Common myeloid progenitor, CD34-positive (primary cell): ENCODE measurements around the gene ZNF423.
A peak's percentile ranks its signal among the peaks of the same experiment; 100 is the strongest.

Source experiments
- CTCF ChIA-PET: fragments of 350-600 bp; sonication (Branson Sonifier 250); formaldehyde crosslinking; loops from one replicate; lab custom pipeline; 2021; ENCODE audit warnings: antibody characterized with exemption; lab: Charles Lee
- POLR2A ChIA-PET: fragments of 350-600 bp; sonication (Branson Sonifier 250); formaldehyde crosslinking; loops from one replicate; lab custom pipeline; 2021; ENCODE audit warnings: antibody characterized with exemption; lab: Charles Lee
- DNase-seq, 3 donors: peaks; one replicate each; pipeline versions ENCODE4 v3.0.0 to v3.0.0-alpha.2; 2013
- H3K27ac ChIP-seq, 2 experiments: 1 replicate in 1 of 2; 2 replicates in 1 of 2; pipeline ENCODE4 v1.7.0; 2013; ENCODE audit warnings: inconsistent platforms in 2 of 2, low read length in 2 of 2, mild to moderate bottlenecking in 2 of 2, low read depth in 1 of 2, moderate library complexity in 1 of 2; ENCODE audit not compliant: severe bottlenecking in 2 of 2, insufficient read depth in 1 of 2, poor library complexity in 1 of 2
- H3K27me3 ChIP-seq, 5 experiments: replicated peaks in 2 of 5; 1 replicate in 3 of 5; 2 replicates in 2 of 5; pipeline versions ENCODE4 v1.6.1 to v1.7.0; 2013; ENCODE audit warnings: low read length in 4 of 5, mild to moderate bottlenecking in 2 of 5, moderate library complexity in 2 of 5, inconsistent platforms in 1 of 5; ENCODE audit not compliant: insufficient read depth in 5 of 5, control insufficient read depth in 4 of 5
- H3K36me3 ChIP-seq, 4 experiments: 1 replicate in 2 of 4; 2 replicates in 2 of 4; pipeline versions ENCODE4 v1.6.1 to v1.7.0; 2013; ENCODE audit warnings: low read length in 3 of 4, control low read depth in 1 of 4, mild to moderate bottlenecking in 1 of 4; ENCODE audit not compliant: control insufficient read depth in 4 of 4, insufficient read depth in 4 of 4
- H3K4me1 ChIP-seq, 4 experiments: 1 replicate in 3 of 4; 2 replicates in 1 of 4; pipeline versions ENCODE4 v1.6.1 to v1.7.1; 2013; ENCODE audit warnings: low read length in 3 of 4, mild to moderate bottlenecking in 3 of 4, control low read depth in 1 of 4, inconsistent platforms in 1 of 4, moderate library complexity in 1 of 4; ENCODE audit not compliant: control insufficient read depth in 4 of 4, insufficient read depth in 4 of 4; ENCODE audit errors: control extremely low read depth in 1 of 4
- H3K4me3 ChIP-seq, 7 experiments: 1 replicate in 4 of 7; 2 replicates in 3 of 7; pipeline versions ENCODE4 v1.5.1 to v1.7.0; 2013; ENCODE audit warnings: mild to moderate bottlenecking in 7 of 7, low read length in 6 of 7, moderate library complexity in 6 of 7, inconsistent platforms in 2 of 7, low read depth in 2 of 7, control low read depth in 1 of 7; ENCODE audit not compliant: insufficient read depth in 4 of 7, control insufficient read depth in 1 of 7; ENCODE audit errors: extremely low read depth in 1 of 7
- H3K9me3 ChIP-seq, 5 experiments: 1 replicate in 4 of 5; 2 replicates in 1 of 5; pipeline versions ENCODE4 v1.6.1 to v1.7.1; 2013; ENCODE audit warnings: low read length in 4 of 5, mild to moderate bottlenecking in 2 of 5, inconsistent platforms in 1 of 5, low read depth in 1 of 5, moderate library complexity in 1 of 5; ENCODE audit not compliant: control insufficient read depth in 4 of 5, insufficient read depth in 2 of 5; ENCODE audit errors: control extremely low read depth in 1 of 5
- WGBS: methylation state at CpG from one replicate; pipeline ENCODE4 v1.1.5; 2013; ENCODE audit not compliant: insufficient coverage; 5-methylcytosine and 5-hydroxymethylcytosine counted together

Gene ZNF423

DNA sequence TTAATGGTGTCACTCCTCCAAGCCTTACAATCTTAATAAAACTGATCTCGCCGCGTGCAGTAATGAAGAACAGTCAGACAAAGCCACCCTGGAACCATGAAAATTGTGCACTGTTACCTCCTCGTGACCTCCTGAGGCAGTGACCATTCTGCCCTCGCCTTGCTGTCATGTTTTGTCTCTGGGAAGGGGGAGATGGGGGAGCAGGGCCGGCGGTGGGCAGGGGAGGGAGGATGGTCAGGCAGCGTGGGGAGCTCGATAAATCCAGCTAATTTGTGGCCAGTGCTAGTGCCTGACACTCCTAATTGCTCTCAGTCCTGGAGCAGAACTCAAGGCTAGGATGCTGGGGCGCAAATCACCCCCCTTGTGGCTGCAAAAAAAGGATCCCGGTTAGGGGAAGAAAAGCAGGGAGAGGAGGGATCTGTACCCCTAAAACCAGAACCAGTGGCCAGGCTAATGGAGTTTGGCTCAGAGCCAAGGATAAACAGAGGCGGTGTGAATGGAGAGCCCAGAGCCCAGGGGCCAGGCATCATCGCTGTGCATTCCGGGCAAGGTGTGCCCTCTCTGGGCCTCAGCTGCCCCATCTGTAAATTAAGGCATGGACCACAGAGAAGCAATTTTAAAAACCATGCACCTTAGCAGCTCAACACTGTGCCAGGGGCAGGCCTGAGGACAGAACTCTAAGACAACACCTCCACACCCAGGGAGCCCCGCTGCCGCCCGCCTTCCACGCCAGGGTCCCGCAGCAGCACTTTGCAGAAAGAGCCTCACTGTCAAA lies 113.3 kb downstream of the ZNF423 start:
- Histone ChIP-seq H3K4me1 (no peaks in the 10 kb centered on the region), H3K4me3 (no peak overlapping the region)
- POLR2A ChIA-PET = no interaction called here

DNA sequence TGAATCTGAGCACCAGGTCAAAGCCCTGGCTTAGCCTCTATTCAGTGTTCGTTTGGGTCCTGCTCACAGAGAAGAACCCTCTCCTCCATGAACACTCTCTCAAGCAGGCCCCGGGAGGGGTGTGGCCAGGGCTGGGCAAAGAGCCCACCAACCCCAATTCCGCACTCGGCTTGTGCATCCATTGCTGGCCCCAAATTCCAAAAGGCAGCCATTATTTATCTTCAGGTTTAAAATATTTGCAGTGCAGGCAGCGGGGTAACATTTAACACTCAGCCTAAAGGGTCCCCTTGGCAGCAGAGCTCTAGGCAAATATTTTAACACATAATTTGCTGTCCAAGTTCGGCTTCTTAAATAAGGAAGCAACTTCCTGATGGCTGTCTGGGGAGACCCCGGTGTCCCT lies 115.7 kb downstream of the ZNF423 start:
- H3K27me3 ChIP-seq = no peaks in the 10 kb centered on the region
- no peaks in the 10 kb centered on the region for H3K9me3 ChIP-seq
- WGBS = 96% methylated on average over 7 of the region's 7 CpGs
- no peak for DNase-seq
- ChIA-PET CTCF (no interaction called here), POLR2A (no interaction called here)
- H3K27ac ChIP-seq = no peak overlapping the region
- H3K36me3 ChIP-seq = no peaks in the 10 kb centered on the region
- peaks cover 0 to 3% (median 0%) of the 10 kb centered on the region in 4 experiments for H3K4me1 ChIP-seq
- no peak overlapping the region for H3K4me3 ChIP-seq

More for the DNA sequence above, 113.3 kb downstream of the ZNF423 start:
- Histone ChIP-seq H3K27ac (no peak overlapping the region), H3K27me3 (peaks cover 0 to 2% (median 0%) of the 10 kb centered on the region in 5 experiments), H3K9me3 (no peaks in the 10 kb centered on the region), H3K36me3 (no peaks in the 10 kb centered on the region)
- CTCF ChIA-PET = interaction anchor here (1.7 kb wide), 1 partner anchor 13 kb away, joined by 4 read pairs; no protein-coding TSS in a partner anchor
- no peak for DNase-seq
- 95% methylated on average over 19 of the region's 19 CpGs for WGBS

DNA sequence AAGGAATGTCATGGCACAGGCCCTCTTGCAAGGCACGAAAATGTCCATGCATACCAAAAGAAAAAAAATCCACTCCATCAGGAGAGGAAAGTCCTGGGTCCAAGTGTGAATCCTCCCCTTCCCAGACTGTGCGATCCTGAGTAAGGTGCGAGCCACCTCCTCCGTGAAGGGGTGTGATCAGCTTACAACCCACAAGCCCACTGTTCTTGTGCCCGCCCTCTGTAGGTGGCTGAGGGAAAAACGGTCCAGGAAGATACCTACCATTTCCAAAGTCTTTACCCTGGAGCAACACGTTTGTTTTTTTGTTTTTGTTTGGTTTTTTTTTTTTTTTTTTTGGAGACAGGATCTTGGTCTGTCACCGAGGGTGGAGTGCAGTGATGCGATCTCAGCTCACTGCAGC lies 116.5 kb downstream of the ZNF423 start:
- CTCF ChIA-PET = no interaction called here
- no peaks in the 10 kb centered on the region for H3K36me3 ChIP-seq
- peaks cover 0 to 5% (median 0%) of the 10 kb centered on the region in 4 experiments for H3K4me1 ChIP-seq
- H3K27ac ChIP-seq = no peak overlapping the region
- no peaks in the 10 kb centered on the region for H3K9me3 ChIP-seq
- no peaks in the 10 kb centered on the region for H3K27me3 ChIP-seq
- H3K4me3 ChIP-seq = no peak overlapping the region
- POLR2A ChIA-PET = interaction anchor here (0.7 kb wide), 1 partner anchor 48 kb away, joined by 3 read pairs; no protein-coding TSS in a partner anchor
- 84% methylated on average over 3 of the region's 9 CpGs for WGBS
- DNase-seq = peak in 1 of 3 donors; percentile 4

DNA sequence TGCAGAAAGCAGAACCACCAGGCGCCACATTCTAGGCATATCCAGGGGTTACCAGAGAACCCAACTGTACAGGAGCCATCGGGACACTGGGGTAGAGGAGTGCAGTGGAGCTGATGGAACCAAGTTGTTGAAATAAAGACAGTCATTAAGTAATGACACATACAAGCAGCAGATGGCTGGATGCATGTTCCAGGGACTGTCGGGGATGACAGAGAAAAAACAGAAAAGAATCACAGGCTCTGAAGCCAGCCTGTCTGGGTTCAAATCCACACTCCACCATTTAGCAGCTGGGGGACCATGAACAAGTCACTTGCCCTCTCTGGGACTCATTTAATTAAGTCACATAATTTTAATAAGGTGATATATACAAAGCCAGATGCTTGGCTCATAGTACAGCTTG lies 117.1 kb downstream of the ZNF423 start:
- WGBS = 83% methylated on average over 2 of the region's 3 CpGs
- Histone ChIP-seq H3K4me1 (peaks cover 0 to 5% (median 0%) of the 10 kb centered on the region in 4 experiments), H3K27me3 (no peaks in the 10 kb centered on the region), H3K9me3 (no peaks in the 10 kb centered on the region), H3K27ac (no peak overlapping the region), H3K4me3 (no peak overlapping the region), H3K36me3 (no peaks in the 10 kb centered on the region)
- DNase-seq = no peak
- CTCF ChIA-PET = no interaction called here
- POLR2A ChIA-PET = no interaction called here

DNA sequence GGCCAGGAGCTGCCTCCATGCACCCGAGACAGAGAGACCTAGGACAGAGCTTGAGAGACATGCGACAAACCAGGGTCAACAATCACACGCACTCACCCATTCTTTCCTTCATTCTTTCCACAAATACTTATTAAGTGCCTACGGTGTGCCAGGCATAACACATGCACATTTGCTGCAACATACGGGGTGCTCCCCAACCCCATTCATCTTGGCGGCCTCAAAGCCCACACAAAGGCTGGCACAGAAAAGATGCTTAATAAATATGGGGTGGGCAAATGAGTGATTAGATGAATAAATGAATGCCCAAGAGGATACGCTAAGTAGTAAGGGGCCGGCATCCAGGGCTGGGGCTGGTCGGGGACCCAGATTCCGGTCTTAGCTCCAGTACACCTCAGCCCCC lies 117.9 kb downstream of the ZNF423 start:
- POLR2A ChIA-PET = no interaction called here

DNA sequence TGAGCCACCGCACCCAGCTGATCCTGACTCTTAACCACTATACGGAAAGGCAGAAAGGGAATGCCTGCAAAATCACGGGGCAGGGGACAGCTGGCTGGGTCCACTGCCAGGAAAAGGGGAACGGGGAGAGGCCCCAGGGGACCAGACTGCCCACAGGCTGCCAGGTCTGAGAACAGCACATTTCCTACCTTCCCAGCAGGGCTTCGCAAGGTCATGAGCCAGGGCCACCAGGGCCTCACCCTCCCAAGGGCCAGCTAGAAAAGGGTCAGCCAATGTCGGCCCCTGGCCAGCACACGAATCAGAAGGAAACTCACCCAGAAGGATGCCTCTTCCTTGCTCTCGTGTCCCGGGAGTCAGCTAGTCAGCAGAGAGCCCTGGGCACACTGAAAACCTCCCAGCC lies 118.4 kb downstream of the ZNF423 start:
- ChIA-PET CTCF (no interaction called here), POLR2A (interaction anchor here (0.6 kb wide), 1 partner anchor 42 kb away, joined by 3 read pairs; no protein-coding TSS in a partner anchor)
- no peak overlapping the region for H3K4me3 ChIP-seq
- H3K27me3 ChIP-seq = no peaks in the 10 kb centered on the region
- no peak overlapping the region for H3K27ac ChIP-seq
- no peaks in the 10 kb centered on the region for H3K36me3 ChIP-seq
- WGBS = 93% methylated on average over 5 of the region's 9 CpGs
- no peaks in the 10 kb centered on the region for H3K9me3 ChIP-seq
- H3K4me1 ChIP-seq = peaks cover 0 to 5% (median 0%) of the 10 kb centered on the region in 4 experiments
- DNase-seq = no peak

More for the DNA sequence above, 117.9 kb downstream of the ZNF423 start:
- Histone ChIP-seq H3K27me3 (no peaks in the 10 kb centered on the region), H3K36me3 (no peaks in the 10 kb centered on the region), H3K9me3 (no peaks in the 10 kb centered on the region), H3K4me1 (peaks cover 0 to 5% (median 0%) of the 10 kb centered on the region in 4 experiments), H3K27ac (no peak overlapping the region), H3K4me3 (no peak overlapping the region)
- CTCF ChIA-PET = no interaction called here
- 96% methylated on average over 9 of the region's 10 CpGs for WGBS
- DNase-seq = no peak

DNA sequence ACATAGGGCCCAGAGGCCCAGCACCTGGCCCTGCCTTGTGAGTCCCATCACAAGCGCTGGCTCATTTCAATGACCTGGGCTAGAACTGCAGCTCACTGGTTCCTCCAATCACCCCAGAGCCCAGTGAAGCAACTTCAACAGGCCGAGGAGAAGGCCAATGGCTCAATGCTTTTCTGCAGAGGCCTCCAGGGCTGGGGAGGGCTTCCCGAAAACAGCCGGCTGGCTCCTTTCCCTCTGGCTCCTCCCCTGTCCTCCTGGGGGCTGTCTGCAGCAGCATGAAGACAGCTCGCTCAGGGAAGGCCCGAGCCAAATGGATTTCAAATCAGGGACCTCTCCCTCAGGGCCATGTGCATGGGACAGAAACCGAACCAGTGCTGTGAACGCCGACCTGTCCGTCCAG lies 121.6 kb downstream of the ZNF423 start:
- POLR2A ChIA-PET = no interaction called here
- H3K4me3 ChIP-seq = no peak overlapping the region
- 98% methylated on average over 10 of the region's 10 CpGs for WGBS

More for the DNA sequence above, 121.6 kb downstream of the ZNF423 start:
- CTCF ChIA-PET = no interaction called here
- peaks cover 0 to 5% (median 0%) of the 10 kb centered on the region in 4 experiments for H3K4me1 ChIP-seq
- H3K27ac ChIP-seq = no peak overlapping the region
- no peak for DNase-seq
- H3K27me3 ChIP-seq = no peaks in the 10 kb centered on the region
- H3K9me3 ChIP-seq = peaks cover under 1 to 10% (median 8%) of the 10 kb centered on the region in 5 experiments
- H3K36me3 ChIP-seq = peaks cover 0 to 2% (median 0%) of the 10 kb centered on the region in 4 experiments
